Trophoblast cell (in vitro differentiated cells and primary cell): ENCODE measurements around the gene ZRSR2.

Experiments
- DNase-seq, 2 donors: peaks; one replicate each; pipeline ENCODE4 v3.0.0-alpha.2; 2016
- H2AFZ ChIP-seq: 2 replicates; pipeline ENCODE4 v1.6.1; 2013; ENCODE audit warnings: low read length, moderate library complexity, mild to moderate bottlenecking; ENCODE audit not compliant: insufficient read depth, poor library complexity
- H2AK5ac ChIP-seq: 2 replicates; pipeline ENCODE4 v1.6.1; 2013; ENCODE audit warnings: mild to moderate bottlenecking, low read length
- H2BK120ac ChIP-seq: 2 replicates; pipeline ENCODE4 v1.6.1; 2013; ENCODE audit warnings: low read length, mild to moderate bottlenecking, moderate library complexity; ENCODE audit not compliant: insufficient read depth, poor library complexity
- H2BK12ac ChIP-seq: 2 replicates; pipeline ENCODE4 v1.6.1; 2013; ENCODE audit warnings: mild to moderate bottlenecking, low read length, moderate library complexity
- H2BK5ac ChIP-seq: 2 replicates; pipeline ENCODE4 v1.6.1; 2013; ENCODE audit warnings: low read length, low read depth, moderate library complexity, mild to moderate bottlenecking; ENCODE audit not compliant: poor library complexity
- H3K14ac ChIP-seq: 2 replicates; pipeline ENCODE4 v1.6.1; 2013; ENCODE audit warnings: mild to moderate bottlenecking, low read length
- H3K18ac ChIP-seq: 2 replicates; pipeline ENCODE4 v1.6.1; 2013; ENCODE audit warnings: mild to moderate bottlenecking, low read length
- H3K23ac ChIP-seq: 2 replicates; pipeline ENCODE4 v1.6.1; 2013; ENCODE audit warnings: low read length
- H3K27ac ChIP-seq: 2 replicates; pipeline ENCODE4 v1.5.1; 2013; ENCODE audit warnings: low read depth, mild to moderate bottlenecking, inconsistent platforms, low read length, moderate library complexity
- H3K27me3 ChIP-seq: 2 replicates; pipeline ENCODE4 v1.6.1; 2013; ENCODE audit warnings: inconsistent platforms, mild to moderate bottlenecking, low read length, moderate library complexity; ENCODE audit not compliant: insufficient read depth
- H3K36me3 ChIP-seq, 2 experiments: 1 replicate in 1 of 2; 2 replicates in 1 of 2; pipeline ENCODE4 v1.6.1; 2013; ENCODE audit warnings: low read length in 2 of 2, mild to moderate bottlenecking in 2 of 2, moderate library complexity in 1 of 2; ENCODE audit not compliant: insufficient read depth in 2 of 2, control insufficient read depth in 1 of 2
- H3K4ac ChIP-seq: 2 replicates; pipeline ENCODE4 v1.6.1; 2013; ENCODE audit warnings: low read depth, mild to moderate bottlenecking, low read length, moderate library complexity
- H3K4me1 ChIP-seq, 2 experiments: 1 replicate in 1 of 2; 2 replicates in 1 of 2; pipeline ENCODE4 v1.6.1; 2013; ENCODE audit warnings: low read length in 2 of 2, mild to moderate bottlenecking in 2 of 2, moderate library complexity in 1 of 2; ENCODE audit not compliant: insufficient read depth in 2 of 2, control insufficient read depth in 1 of 2
- H3K4me2 ChIP-seq: 2 replicates; pipeline ENCODE4 v1.6.1; 2013; ENCODE audit warnings: inconsistent platforms, mild to moderate bottlenecking, low read length, moderate library complexity
- H3K4me3 ChIP-seq: 2 replicates; pipeline ENCODE4 v1.5.1; 2013; ENCODE audit warnings: mild to moderate bottlenecking, low read depth, low read length, inconsistent platforms
- H3K79me1 ChIP-seq: one replicate; pipeline ENCODE4 v1.6.1; 2013; ENCODE audit warnings: low read length
- H3K79me2 ChIP-seq: 2 replicates; pipeline ENCODE4 v1.6.1; 2013; ENCODE audit warnings: low read length, mild to moderate bottlenecking; ENCODE audit not compliant: control insufficient read depth, insufficient read depth, poor library complexity
- H3K9ac ChIP-seq: 2 replicates; pipeline ENCODE4 v1.6.1; 2013; ENCODE audit warnings: mild to moderate bottlenecking, low read length
- H3K9me3 ChIP-seq: 2 replicates; pipeline ENCODE4 v1.6.1; 2013; ENCODE audit warnings: low read depth, mild to moderate bottlenecking, control low read depth, inconsistent platforms, low read length; ENCODE audit not compliant: insufficient read depth
- H4K12ac ChIP-seq: 2 replicates; pipeline ENCODE4 v1.6.1; 2013; ENCODE audit warnings: low read depth, mild to moderate bottlenecking, low read length, moderate library complexity
- H4K8ac ChIP-seq: 2 replicates; pipeline ENCODE4 v1.6.1; 2013; ENCODE audit warnings: low read depth, mild to moderate bottlenecking, low read length, moderate library complexity
- H4K91ac ChIP-seq: one replicate; pipeline ENCODE4 v1.6.1; 2013; ENCODE audit warnings: low read depth, mild to moderate bottlenecking, low read length, moderate library complexity
- WGBS: extraction: QIAGEN DNeasy Blood & Tissue Kit; methylation state at CpG from one replicate; pipeline ENCODE4 v1.1.7; 2013; ENCODE audit warnings: missing lambda C conversion rate; ENCODE audit not compliant: insufficient read length, insufficient coverage; ENCODE audit errors: extremely low coverage; 5-methylcytosine and 5-hydroxymethylcytosine counted together

ZRSR2 gene

GRCh38 chrX:15834053-15834452, 43.8 kb downstream of the ZRSR2 start:
- WGBS = no CpG with 5 or more reads among the region's 3 CpGs
- H3K9me3 ChIP-seq = no peaks in the 10 kb centered on the region
- H3K9ac ChIP-seq = no peak overlapping the region
- no peaks in the 10 kb centered on the region for H3K4me1 ChIP-seq
- H3K79me2 ChIP-seq = no peaks in the 10 kb centered on the region
- no peak for DNase-seq
- no peak overlapping the region for H2BK12ac ChIP-seq
- no peaks in the 10 kb centered on the region for H3K27me3 ChIP-seq
- H3K4ac ChIP-seq = no peak overlapping the region
- H3K27ac ChIP-seq = no peak overlapping the region
- H3K4me3 ChIP-seq = no peak overlapping the region
- no peak overlapping the region for H2AFZ ChIP-seq
- no peaks in the 10 kb centered on the region for H3K79me1 ChIP-seq
- H3K14ac ChIP-seq = no peak overlapping the region
- no peak overlapping the region for H2BK5ac ChIP-seq
- H3K4me2 ChIP-seq = no peak overlapping the region
- H2AK5ac ChIP-seq = no peak overlapping the region
- H4K8ac ChIP-seq = no peak overlapping the region
- no peak overlapping the region for H4K12ac ChIP-seq
- H3K18ac ChIP-seq = no peak overlapping the region
- H4K91ac ChIP-seq = no peak overlapping the region
- no peak overlapping the region for H3K23ac ChIP-seq
- no peaks in the 10 kb centered on the region for H3K36me3 ChIP-seq
- H2BK120ac ChIP-seq = no peak overlapping the region

- no peak overlapping the region for H3K4me2 ChIP-seq
- no peak overlapping the region for H2BK120ac ChIP-seq
- no peak overlapping the region for H3K27ac ChIP-seq
- H3K27me3 ChIP-seq = no peaks in the 10 kb centered on the region
- H2BK5ac ChIP-seq = no peak overlapping the region
- H4K91ac ChIP-seq = no peak overlapping the region
- no peaks in the 10 kb centered on the region for H3K9me3 ChIP-seq
- H3K9ac ChIP-seq = no peak overlapping the region
- H2AFZ ChIP-seq = no peak overlapping the region
- no peak overlapping the region for H3K18ac ChIP-seq
- H3K79me2 ChIP-seq = no peaks in the 10 kb centered on the region
- H3K36me3 ChIP-seq = no peaks in the 10 kb centered on the region
- no CpG with 5 or more reads among the region's 5 CpGs for WGBS
- no peaks in the 10 kb centered on the region for H3K79me1 ChIP-seq
- peak in 1 of 2 donors; percentile 74 for DNase-seq
- no peak overlapping the region for H4K12ac ChIP-seq
- H3K14ac ChIP-seq = no peak overlapping the region
- H3K4me3 ChIP-seq = no peak overlapping the region
- no peaks in the 10 kb centered on the region for H3K4me1 ChIP-seq
- no peak overlapping the region for H2AK5ac ChIP-seq
- H3K4ac ChIP-seq = no peak overlapping the region
- H4K8ac ChIP-seq = no peak overlapping the region
- no peak overlapping the region for H2BK12ac ChIP-seq
- H3K23ac ChIP-seq = no peak overlapping the region
Measured at GRCh38 chrX:15834827-15835595, 44.7 kb downstream of the ZRSR2 start.

- H4K12ac ChIP-seq = no peak overlapping the region
- H3K4ac ChIP-seq = no peak overlapping the region
- H3K79me2 ChIP-seq = no peaks in the 10 kb centered on the region
- no peak overlapping the region for H2AK5ac ChIP-seq
- no peak overlapping the region for H3K4me3 ChIP-seq
- H4K91ac ChIP-seq = no peak overlapping the region
- no peaks in the 10 kb centered on the region for H3K79me1 ChIP-seq
- no peaks in the 10 kb centered on the region for H3K4me1 ChIP-seq
- no peak overlapping the region for H3K9ac ChIP-seq
- H3K36me3 ChIP-seq = no peaks in the 10 kb centered on the region
- no peak overlapping the region for H2BK5ac ChIP-seq
- no peak overlapping the region for H2BK12ac ChIP-seq
- DNase-seq = peak in 1 of 2 donors; percentile 9
- H2AFZ ChIP-seq = no peak overlapping the region
- no peak overlapping the region for H3K27ac ChIP-seq
- H3K23ac ChIP-seq = no peak overlapping the region
- no peak overlapping the region for H2BK120ac ChIP-seq
- H3K9me3 ChIP-seq = no peaks in the 10 kb centered on the region
- H4K8ac ChIP-seq = no peak overlapping the region
- no peaks in the 10 kb centered on the region for H3K27me3 ChIP-seq
- no peak overlapping the region for H3K4me2 ChIP-seq
- H3K14ac ChIP-seq = no peak overlapping the region
- WGBS = no CpG with 5 or more reads among the region's 3 CpGs
- no peak overlapping the region for H3K18ac ChIP-seq
Measured at GRCh38 chrX:15838017-15838416, 47.7 kb downstream of the ZRSR2 start.

GRCh38 chrX:15841853-15842516, 51.7 kb downstream of the ZRSR2 start:
- no CpG with 5 or more reads among the region's 2 CpGs for WGBS

More at GRCh38 chrX:15841853-15842516, 51.7 kb downstream of the ZRSR2 start:
- DNase-seq = no peak
- H4K12ac ChIP-seq = no peak overlapping the region
- H3K4ac ChIP-seq = no peak overlapping the region
- no peak overlapping the region for H2BK12ac ChIP-seq
- no peaks in the 10 kb centered on the region for H3K4me1 ChIP-seq
- no peaks in the 10 kb centered on the region for H3K9me3 ChIP-seq
- no peaks in the 10 kb centered on the region for H3K79me1 ChIP-seq
- no peak overlapping the region for H3K14ac ChIP-seq
- H3K36me3 ChIP-seq = peaks cover 0 to 2% of the 10 kb centered on the region in 2 experiments
- H3K9ac ChIP-seq = no peak overlapping the region
- no peaks in the 10 kb centered on the region for H3K27me3 ChIP-seq
- no peak overlapping the region for H2AK5ac ChIP-seq
- H3K4me2 ChIP-seq = no peak overlapping the region
- H2AFZ ChIP-seq = no peak overlapping the region
- no peak overlapping the region for H3K4me3 ChIP-seq
- H3K79me2 ChIP-seq = no peaks in the 10 kb centered on the region
- H4K8ac ChIP-seq = no peak overlapping the region
- H2BK120ac ChIP-seq = no peak overlapping the region
- no peak overlapping the region for H4K91ac ChIP-seq
- no peak overlapping the region for H2BK5ac ChIP-seq
- no peak overlapping the region for H3K18ac ChIP-seq
- no peak overlapping the region for H3K27ac ChIP-seq
- H3K23ac ChIP-seq = no peak overlapping the region
